H9 (cell line): Measurements from ENCODE around the gene TRRAP. TPM values are rescaled to one million over a fixed set of nuclear protein-coding genes. Genes with fewer than 3 reads are reported as not detected.

Experiments
- DNase-seq: peaks from one replicate; pipeline ENCODE4 v3.0.0-alpha.2; 2017
- H2AFZ ChIP-seq: one replicate; pipeline ENCODE4 v1.6.1; 2013; ENCODE audit warnings: mild to moderate bottlenecking, low read length, control low read depth, moderate library complexity
- H2AK5ac ChIP-seq: 2 replicates; pipeline ENCODE4 v1.6.1; 2013; ENCODE audit warnings: low read length, control low read depth, mixed read lengths; ENCODE audit not compliant: insufficient read length
- H2BK120ac ChIP-seq: one replicate; pipeline ENCODE4 v1.6.1; 2013; ENCODE audit warnings: low read depth, mild to moderate bottlenecking, low read length, control low read depth, inconsistent platforms; ENCODE audit not compliant: poor library complexity, severe bottlenecking
- H2BK12ac ChIP-seq: 2 replicates; pipeline ENCODE4 v1.6.1; 2013; ENCODE audit warnings: low read length, control low read depth, mixed read lengths, low read depth; ENCODE audit not compliant: insufficient read length
- H2BK15ac ChIP-seq: 2 replicates; pipeline ENCODE4 v1.6.1; 2013; ENCODE audit warnings: low read depth, low read length, control low read depth
- H2BK20ac ChIP-seq: one replicate; pipeline ENCODE4 v1.6.1; 2013; ENCODE audit warnings: low read depth, mild to moderate bottlenecking, low read length, control low read depth, inconsistent platforms; ENCODE audit not compliant: poor library complexity, severe bottlenecking
- H2BK5ac ChIP-seq: 2 replicates; pipeline ENCODE4 v1.6.1; 2013; ENCODE audit warnings: low read length, control low read depth, mixed read lengths; ENCODE audit not compliant: insufficient read length
- H3K14ac ChIP-seq: 2 replicates; pipeline ENCODE4 v1.6.1; 2013; ENCODE audit warnings: low read length, control low read depth; ENCODE audit not compliant: insufficient read depth
- H3K18ac ChIP-seq: 2 replicates; pipeline ENCODE4 v1.6.1; 2013; ENCODE audit warnings: low read depth, mild to moderate bottlenecking, mixed read lengths, low read length, control low read depth; ENCODE audit not compliant: insufficient read length
- H3K23ac ChIP-seq: 2 replicates; pipeline ENCODE4 v1.6.1; 2013; ENCODE audit warnings: low read length, control low read depth, mixed read lengths, low read depth; ENCODE audit not compliant: insufficient read length
- H3K23me2 ChIP-seq: 2 replicates; pipeline ENCODE4 v1.6.1; 2013; ENCODE audit warnings: low read depth, mild to moderate bottlenecking, mixed read lengths, low read length, control low read depth; ENCODE audit not compliant: insufficient read length, poor library complexity, severe bottlenecking
- H3K27ac ChIP-seq: 2 replicates; pipeline ENCODE4 v1.5.1; 2013; ENCODE audit warnings: low read length, control low read depth, mixed read lengths, low read depth; ENCODE audit not compliant: insufficient read length
- H3K27me3 ChIP-seq: 2 replicates; pipeline ENCODE4 v1.6.1; 2013; ENCODE audit warnings: low read length, control low read depth, inconsistent platforms; ENCODE audit not compliant: insufficient read depth
- H3K4ac ChIP-seq: 2 replicates; pipeline ENCODE4 v1.6.1; 2013; ENCODE audit warnings: low read depth, mild to moderate bottlenecking, control low read depth, inconsistent platforms, low read length, moderate library complexity
- H3K4me1 ChIP-seq: 2 replicates; pipeline ENCODE4 v1.6.1; 2013; ENCODE audit warnings: low read length, control low read depth, inconsistent platforms; ENCODE audit not compliant: insufficient read depth
- H3K4me2 ChIP-seq: 2 replicates; pipeline ENCODE4 v1.6.1; 2013; ENCODE audit warnings: low read length, control low read depth, mixed read lengths; ENCODE audit not compliant: insufficient read length, insufficient read depth
- H3K56ac ChIP-seq: 2 replicates; pipeline ENCODE4 v1.6.1; 2013; ENCODE audit warnings: low read depth, mild to moderate bottlenecking, mixed read lengths, low read length, control low read depth; ENCODE audit not compliant: insufficient read length
- H3K79me1 ChIP-seq: 2 replicates; pipeline ENCODE4 v1.6.1; 2013; ENCODE audit warnings: low read depth, mild to moderate bottlenecking, moderate library complexity, low read length, control low read depth, inconsistent platforms; ENCODE audit not compliant: insufficient read depth, poor library complexity, severe bottlenecking
- H3K79me2 ChIP-seq: 2 replicates; pipeline ENCODE4 v1.6.1; 2013; ENCODE audit warnings: low read length, control low read depth, inconsistent platforms; ENCODE audit not compliant: insufficient read depth
- H3K9ac ChIP-seq: 2 replicates; pipeline ENCODE4 v1.6.1; 2013; ENCODE audit warnings: low read length, control low read depth, mixed read lengths; ENCODE audit not compliant: insufficient read length; ENCODE audit errors: extremely low read depth
- H3K9me3 ChIP-seq: one replicate; pipeline ENCODE4 v1.6.1; 2013; ENCODE audit warnings: low read depth, low read length, inconsistent platforms; ENCODE audit not compliant: control insufficient read depth
- H3T11ph ChIP-seq: one replicate; pipeline ENCODE4 v1.6.1; 2013; ENCODE audit warnings: mild to moderate bottlenecking, low read length, control low read depth, inconsistent platforms
- H4K20me1 ChIP-seq: one replicate; pipeline ENCODE4 v1.6.1; 2013; ENCODE audit not compliant: control insufficient read depth, insufficient read length, insufficient read depth
- H4K5ac ChIP-seq: 2 replicates; pipeline ENCODE4 v1.6.1; 2013; ENCODE audit warnings: low read depth, mild to moderate bottlenecking, mixed read lengths, low read length, control low read depth; ENCODE audit not compliant: insufficient read length
- H4K8ac ChIP-seq: replicated peaks from 2 replicates; pipeline ENCODE4 v1.6.1; 2013; ENCODE audit warnings: low read length, control low read depth, mixed read lengths, low read depth; ENCODE audit not compliant: insufficient read length
- H4K91ac ChIP-seq: 2 replicates; pipeline ENCODE4 v1.6.1; 2013; ENCODE audit warnings: low read depth, mild to moderate bottlenecking, moderate library complexity, mixed read lengths, low read length, control low read depth; ENCODE audit not compliant: insufficient read length
- H3K27ac Mint-ChIP-seq, 3 experiments: 2 replicates in 2 of 3; 3 replicates in 1 of 3; pipeline ENCODE4 v1.8.0; 2020 to 2021; ENCODE audit warnings: mixed read lengths in 3 of 3, mild to moderate bottlenecking in 1 of 3, moderate library complexity in 1 of 3
- H3K27me3 Mint-ChIP-seq: 2 replicates; pipeline ENCODE4 v1.8.0; 2021; ENCODE audit warnings: low read depth, mild to moderate bottlenecking, moderate library complexity, mixed read lengths
- H3K36me3 Mint-ChIP-seq, 3 experiments: 2 replicates in 2 of 3; 3 replicates in 1 of 3; pipeline ENCODE4 v1.8.0; 2020 to 2021; ENCODE audit warnings: low read depth in 3 of 3, mixed read lengths in 3 of 3; ENCODE audit not compliant: insufficient read depth in 1 of 3
- H3K4me1 Mint-ChIP-seq, 2 experiments: 2 replicates each; pipeline ENCODE4 v1.8.0; 2020; ENCODE audit warnings: mixed read lengths in 2 of 2
- H3K4me3 Mint-ChIP-seq, 2 experiments: 2 replicates in 1 of 2; 3 replicates in 1 of 2; pipeline ENCODE4 v1.8.0; 2020 to 2021; ENCODE audit warnings: mild to moderate bottlenecking in 2 of 2, mixed read lengths in 2 of 2, moderate library complexity in 1 of 2
- H3K9me3 Mint-ChIP-seq, 2 experiments: 2 replicates in 1 of 2; 3 replicates in 1 of 2; pipeline ENCODE4 v1.8.0; 2020; ENCODE audit warnings: mild to moderate bottlenecking in 2 of 2, mixed read lengths in 2 of 2, moderate library complexity in 1 of 2
- CTCF ChIP-seq: fragments of 200-600 bp; sonication (generic); conservative IDR thresholded peaks from 3 replicates; pipeline ENCODE4 v1.8.0; 2021; ENCODE audit warnings: antibody characterized with exemption, mild to moderate bottlenecking
- WGBS: extraction: QIAGEN DNeasy Blood & Tissue Kit; methylation state at CpG from one replicate; pipeline ENCODE4 v1.1.7; 2013; ENCODE audit warnings: missing lambda C conversion rate, low lambda C conversion rate, mixed read lengths; ENCODE audit not compliant: insufficient read length; ENCODE audit errors: extremely low coverage; 5-methylcytosine and 5-hydroxymethylcytosine counted together
- total RNA-seq: library from RNA; stranded (reverse); gene quantifications from 2 replicates; pipeline ENCODE4 v1.2.1, GENCODE V29; 2021

The TRRAP gene
- total RNA-seq, 1 experiment from 2014 or later: 58.6 TPM

- no peaks in the 10 kb centered on the region for H3K27me3 ChIP-seq
- no peak overlapping the region for H2BK15ac ChIP-seq
- peaks cover 9% of the 10 kb centered on the region for H3K79me2 ChIP-seq
- WGBS: no CpG with 5 or more reads among the region's 6 CpGs
- peaks cover 7% of the 10 kb centered on the region for H3K23me2 ChIP-seq
- peaks cover 7% of the 10 kb centered on the region for H3K27me3 Mint-ChIP-seq
- H4K20me1 ChIP-seq: no peaks in the 10 kb centered on the region
- H3K27ac Mint-ChIP-seq: no peak overlapping the region
- peaks cover 14 to 15% of the 10 kb centered on the region in 2 experiments for H3K4me1 Mint-ChIP-seq
- no peak for TF ChIP-seq CTCF
- peaks cover 7 to 18% (median 16%) of the 10 kb centered on the region in 3 experiments; a peak in 6 of 7 replicates for H3K36me3 Mint-ChIP-seq
- H3K4me1 ChIP-seq: no peaks in the 10 kb centered on the region
- H4K91ac ChIP-seq: no peak overlapping the region
- H3K9me3 Mint-ChIP-seq: no peaks in the 10 kb centered on the region
- no peak overlapping the region for H2AFZ ChIP-seq
- no peak overlapping the region for H2AK5ac ChIP-seq
- H3K4me2 ChIP-seq: no peak overlapping the region
- H3K79me1 ChIP-seq: peaks cover 7% of the 10 kb centered on the region
- no peak overlapping the region for H2BK20ac ChIP-seq
- no peak overlapping the region for H2BK120ac ChIP-seq
- no peak overlapping the region for H3K56ac ChIP-seq
- H3K14ac ChIP-seq: no peak overlapping the region
- H3T11ph ChIP-seq: no peak overlapping the region
- H4K5ac ChIP-seq: no peak overlapping the region
- no peak overlapping the region for H3K4ac ChIP-seq
- no peak overlapping the region for H3K27ac ChIP-seq
- no peak overlapping the region for H3K9ac ChIP-seq
- no peak for DNase-seq
- H3K23ac ChIP-seq: no peak overlapping the region
- no peak overlapping the region for H4K8ac ChIP-seq
- no peak overlapping the region for H2BK12ac ChIP-seq
- H3K9me3 ChIP-seq: no peaks in the 10 kb centered on the region
- no peak overlapping the region for H3K18ac ChIP-seq
- no peak overlapping the region for H2BK5ac ChIP-seq
- peak overlapping the region in 1 of 2 experiments; percentile 71; a peak in 2 of 5 replicates for H3K4me3 Mint-ChIP-seq
Measured at GRCh38 chr7:98877146-98877545, 1.2 kb upstream of the TRRAP start.
